ENCODE measurements around the gene LMTK3. TPM values are rescaled to one million over a fixed set of nuclear protein-coding genes. Genes with fewer than 3 reads are reported as not detected.

The LMTK3 gene
- total and polyA plus RNA-seq, 4 donors: 8.8 to 76.5 (median 38.3) TPM

GRCh38 chr19:48553676-48554384 is 42.2 kb upstream of the LMTK3 start:
- DNase-seq (ENCODE audit: low read depth in 4 of 6, low spot score in 6 of 6): no peak
- 24% methylated on average over 18 of the region's 18 CpGs for WGBS (ENCODE audit: insufficient coverage)
- Histone ChIP-seq H3K27ac (ENCODE audit: low read depth, low read length) (no peak overlapping the region), H3K36me3 (ENCODE audit: control insufficient read depth, insufficient read depth, low read length) (no peaks in the 10 kb centered on the region), H3K4me3 (ENCODE audit: low read depth, low read length) (no peak overlapping the region), H3K9me3 (ENCODE audit: control insufficient read depth, insufficient read depth, low read length) (no peaks in the 10 kb centered on the region), H3K27me3 (ENCODE audit: control insufficient read depth, insufficient read depth, low read length) (peaks cover 6% of the 10 kb centered on the region), H3K4me1 (ENCODE audit: control insufficient read depth, insufficient read depth, low read length) (peaks cover 5% of the 10 kb centered on the region)

GRCh38 chr19:48552406-48553322 is 41.0 kb upstream of the LMTK3 start:
- Histone ChIP-seq H3K9me3 (ENCODE audit: control insufficient read depth, insufficient read depth, low read length) (no peaks in the 10 kb centered on the region), H3K36me3 (ENCODE audit: control insufficient read depth, insufficient read depth, low read length) (no peaks in the 10 kb centered on the region), H3K4me3 (ENCODE audit: low read depth, low read length) (no peak overlapping the region), H3K4me1 (ENCODE audit: control insufficient read depth, insufficient read depth, low read length) (no peaks in the 10 kb centered on the region), H3K27ac (ENCODE audit: low read depth, low read length) (no peak overlapping the region), H3K27me3 (ENCODE audit: control insufficient read depth, insufficient read depth, low read length) (no peaks in the 10 kb centered on the region)
- WGBS (ENCODE audit: insufficient coverage): 84% methylated on average over 17 of the region's 19 CpGs
- no peak for DNase-seq (ENCODE audit: low read depth in 4 of 6, low spot score in 6 of 6)

- no peaks in the 10 kb centered on the region for H3K27me3 ChIP-seq (ENCODE audit: control insufficient read depth, insufficient read depth, low read length)
- H3K36me3 ChIP-seq (ENCODE audit: control insufficient read depth, insufficient read depth, low read length): no peaks in the 10 kb centered on the region
- no peak within 1 kb of the TSS for H3K4me3 ChIP-seq (ENCODE audit: low read depth, low read length)
- no peaks in the 10 kb centered on the region for H3K4me1 ChIP-seq (ENCODE audit: control insufficient read depth, insufficient read depth, low read length)
- H3K9me3 ChIP-seq (ENCODE audit: control insufficient read depth, insufficient read depth, low read length): no peaks in the 10 kb centered on the region
- no peak for DNase-seq (ENCODE audit: low read depth in 4 of 6, low spot score in 6 of 6)
- H3K27ac ChIP-seq (ENCODE audit: low read depth, low read length): no peak within 1 kb of the TSS
- 69% methylated on average over 28 of the region's 36 CpGs for WGBS (ENCODE audit: insufficient coverage)
Observed at GRCh38 chr19:48551437-48552302, 40.0 kb upstream of the LMTK3 start, which contains the start of gene SULT2B1. TSS of gene SULT2B1 (plus strand) at chr19:48552172. CDS start at chr19:48552253, 81 bp downstream.

- no peaks in the 10 kb centered on the region for H3K9me3 ChIP-seq (ENCODE audit: control insufficient read depth, insufficient read depth, low read length)
- no peak overlapping the region for H3K27ac ChIP-seq (ENCODE audit: low read depth, low read length)
- H3K4me3 ChIP-seq (ENCODE audit: low read depth, low read length): no peak overlapping the region
- H3K36me3 ChIP-seq (ENCODE audit: control insufficient read depth, insufficient read depth, low read length): no peaks in the 10 kb centered on the region
- H3K27me3 ChIP-seq (ENCODE audit: control insufficient read depth, insufficient read depth, low read length): no peaks in the 10 kb centered on the region
- DNase-seq (ENCODE audit: low read depth in 4 of 6, low spot score in 6 of 6): no peak
- 75% methylated on average over 3 of the region's 5 CpGs for WGBS (ENCODE audit: insufficient coverage)
- no peaks in the 10 kb centered on the region for H3K4me1 ChIP-seq (ENCODE audit: control insufficient read depth, insufficient read depth, low read length)
Observed at GRCh38 chr19:48549380-48549779, 37.7 kb upstream of the LMTK3 start.

GRCh38 chr19:48548253-48548911 is 36.7 kb upstream of the LMTK3 start:
- no peak for DNase-seq (ENCODE audit: low read depth in 4 of 6, low spot score in 6 of 6)
- no peaks in the 10 kb centered on the region for H3K9me3 ChIP-seq (ENCODE audit: control insufficient read depth, insufficient read depth, low read length)
- H3K4me1 ChIP-seq (ENCODE audit: control insufficient read depth, insufficient read depth, low read length): peaks cover 2% of the 10 kb centered on the region
- H3K36me3 ChIP-seq (ENCODE audit: control insufficient read depth, insufficient read depth, low read length): no peaks in the 10 kb centered on the region
- H3K27me3 ChIP-seq (ENCODE audit: control insufficient read depth, insufficient read depth, low read length): no peaks in the 10 kb centered on the region
- no peak overlapping the region for H3K4me3 ChIP-seq (ENCODE audit: low read depth, low read length)
- no peak overlapping the region for H3K27ac ChIP-seq (ENCODE audit: low read depth, low read length)
- 100% methylated on average over 1 of the region's 1 CpG for WGBS (ENCODE audit: insufficient coverage)

DNA sequence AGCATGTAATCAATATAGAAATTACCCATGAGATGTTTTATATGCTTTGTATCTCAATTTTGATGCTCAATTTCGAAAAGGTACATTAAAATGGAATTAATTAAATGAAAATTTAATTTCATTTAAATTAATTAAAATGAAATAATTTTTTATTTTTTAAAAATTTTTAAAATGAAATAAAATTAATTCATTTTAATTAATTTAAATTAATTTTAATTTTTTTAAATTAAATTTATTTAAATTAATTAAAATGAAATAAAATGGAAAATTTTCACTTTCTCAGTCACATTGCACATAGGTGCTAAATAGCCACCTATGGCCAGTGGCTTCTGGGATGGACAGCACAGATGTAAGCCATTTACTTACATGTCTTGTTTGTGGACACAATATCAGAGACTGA is 36.1 kb upstream of the LMTK3 start:
- no peak for DNase-seq (ENCODE audit: low read depth in 4 of 6, low spot score in 6 of 6)
- H3K27ac ChIP-seq (ENCODE audit: low read depth, low read length): no peak overlapping the region
- H3K4me3 ChIP-seq (ENCODE audit: low read depth, low read length): no peak overlapping the region
- H3K27me3 ChIP-seq (ENCODE audit: control insufficient read depth, insufficient read depth, low read length): no peaks in the 10 kb centered on the region
- H3K36me3 ChIP-seq (ENCODE audit: control insufficient read depth, insufficient read depth, low read length): no peaks in the 10 kb centered on the region
- H3K9me3 ChIP-seq (ENCODE audit: control insufficient read depth, insufficient read depth, low read length): no peaks in the 10 kb centered on the region
- peaks cover 5% of the 10 kb centered on the region for H3K4me1 ChIP-seq (ENCODE audit: control insufficient read depth, insufficient read depth, low read length)
- no CpG with 5 or more reads among the region's 1 CpG for WGBS (ENCODE audit: insufficient coverage)

DNA sequence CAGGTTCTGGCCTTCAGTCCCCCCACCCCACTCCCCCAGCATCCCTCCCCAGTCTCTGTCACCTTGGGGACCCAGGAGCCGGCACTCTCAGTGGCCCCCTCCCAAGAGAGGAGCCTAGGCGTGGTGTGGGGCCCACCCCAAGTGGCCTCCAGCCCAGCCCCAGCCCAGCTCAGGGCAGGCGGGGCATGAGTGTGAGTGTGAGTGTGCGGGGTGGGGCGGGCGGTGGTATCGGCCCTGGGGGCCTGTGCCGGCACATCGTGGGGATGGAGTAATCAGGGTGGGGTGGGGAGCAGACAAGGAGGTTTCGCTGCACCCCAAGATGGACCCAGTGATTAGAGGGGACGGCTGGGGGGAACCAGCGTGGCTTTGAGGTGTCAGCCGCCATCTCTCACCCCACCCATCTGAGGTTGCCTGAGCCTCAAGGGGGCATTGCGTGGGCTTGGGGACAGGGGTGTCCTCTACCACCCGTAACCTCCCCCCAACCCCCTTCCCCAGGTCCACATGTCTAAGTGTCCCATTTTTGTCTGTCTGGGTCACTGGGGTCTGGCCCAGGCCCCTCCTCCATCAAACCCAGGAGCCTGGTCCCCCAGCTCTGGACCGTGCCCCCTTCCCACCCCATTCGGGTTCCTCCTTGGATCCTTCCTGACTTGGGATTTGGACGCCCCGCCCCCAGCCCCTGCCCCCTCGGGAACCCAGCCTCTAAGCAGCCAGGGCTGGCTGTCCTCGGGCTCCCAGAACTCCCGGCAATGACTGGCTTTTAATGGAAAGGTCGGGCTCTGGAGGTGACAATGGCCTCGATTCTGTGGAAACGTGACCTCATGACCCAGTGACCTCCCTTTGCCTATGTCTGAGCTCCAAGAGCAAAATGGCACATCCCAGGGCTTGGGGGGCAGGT is 33.5 kb upstream of the LMTK3 start:
- H3K27me3 ChIP-seq (ENCODE audit: control insufficient read depth, insufficient read depth, low read length): no peaks in the 10 kb centered on the region
- no peak overlapping the region for H3K4me3 ChIP-seq (ENCODE audit: low read depth, low read length)
- no peaks in the 10 kb centered on the region for H3K36me3 ChIP-seq (ENCODE audit: control insufficient read depth, insufficient read depth, low read length)
- H3K9me3 ChIP-seq (ENCODE audit: control insufficient read depth, insufficient read depth, low read length): no peaks in the 10 kb centered on the region
- peaks cover 6% of the 10 kb centered on the region for H3K4me1 ChIP-seq (ENCODE audit: control insufficient read depth, insufficient read depth, low read length)
- H3K27ac ChIP-seq (ENCODE audit: low read depth, low read length): no peak overlapping the region
- no peak for DNase-seq (ENCODE audit: low read depth in 4 of 6, low spot score in 6 of 6)
- WGBS (ENCODE audit: insufficient coverage): 48% methylated on average over 20 of the region's 25 CpGs

GRCh38 chr19:48543121-48543710 is 31.6 kb upstream of the LMTK3 start:
- Histone ChIP-seq H3K27ac (ENCODE audit: low read depth, low read length) (no peak overlapping the region), H3K9me3 (ENCODE audit: control insufficient read depth, insufficient read depth, low read length) (no peaks in the 10 kb centered on the region), H3K4me3 (ENCODE audit: low read depth, low read length) (no peak overlapping the region), H3K27me3 (ENCODE audit: control insufficient read depth, insufficient read depth, low read length) (no peaks in the 10 kb centered on the region), H3K4me1 (ENCODE audit: control insufficient read depth, insufficient read depth, low read length) (peaks cover 10% of the 10 kb centered on the region), H3K36me3 (ENCODE audit: control insufficient read depth, insufficient read depth, low read length) (no peaks in the 10 kb centered on the region)
- 27% methylated on average over 8 of the region's 19 CpGs for WGBS (ENCODE audit: insufficient coverage)
- no peak for DNase-seq (ENCODE audit: low read depth in 4 of 6, low spot score in 6 of 6)

Data from spinal cord (tissue), 10 donors.